Measurements from ENCODE around the gene ALOXE3.

ALOXE3 gene

GRCh38 chr17:8158267-8159031 lies 40.1 kb upstream of the ALOXE3 start:
- no peak overlapping the region for H3K4me3 ChIP-seq (ENCODE audit: low read length)
- TF ChIP-seq CTCF (conservative IDR thresholded peaks at IDR 0.05; ENCODE audit: low read depth, low read length) = peak; percentile 83
- DNase-seq (ENCODE audit: low read depth) = no peak

- no peak for TF ChIP-seq CTCF (conservative IDR thresholded peaks at IDR 0.05; ENCODE audit: low read depth, low read length)
- peak overlapping the region; percentile 72 for H3K4me3 ChIP-seq (ENCODE audit: low read length)
- DNase-seq (ENCODE audit: low read depth) = peak; percentile 100
Observed at GRCh38 chr17:8156246-8156992, 38.1 kb upstream of the ALOXE3 start.

GRCh38 chr17:8155996-8156245 lies 37.6 kb upstream of the ALOXE3 start:
- no peak for TF ChIP-seq CTCF (conservative IDR thresholded peaks at IDR 0.05; ENCODE audit: low read depth, low read length)
- H3K4me3 ChIP-seq (ENCODE audit: low read length) = peak overlapping the region; percentile 72
- DNase-seq (ENCODE audit: low read depth) = no peak

GRCh38 chr17:8155231-8155995 lies 37.1 kb upstream of the ALOXE3 start:
- peak overlapping the region; percentile 72 for H3K4me3 ChIP-seq (ENCODE audit: low read length)
- no peak for TF ChIP-seq CTCF (conservative IDR thresholded peaks at IDR 0.05; ENCODE audit: low read depth, low read length)
- DNase-seq (ENCODE audit: low read depth) = no peak

- H3K4me3 ChIP-seq (ENCODE audit: low read length) = peak overlapping the region; percentile 21
Observed at GRCh38 chr17:8154608-8155155, 36.4 kb upstream of the ALOXE3 start.

More at GRCh38 chr17:8154608-8155155, 36.4 kb upstream of the ALOXE3 start:
- no peak for TF ChIP-seq CTCF (conservative IDR thresholded peaks at IDR 0.05; ENCODE audit: low read depth, low read length)
- DNase-seq (ENCODE audit: low read depth) = no peak

Measured in retinal pigment epithelial cell (primary cell).